Endothelial cell (in vitro differentiated cells): Measurements from ENCODE around the gene KRTAP9-2. TPM values are rescaled to one million over a fixed set of nuclear protein-coding genes. Genes with fewer than 3 reads are reported as not detected.
"Not testable (repeated sequence)": the region's sequence is repeated elsewhere in the genome, so short reads cannot be mapped to it uniquely, and the experiment has no call there.

Experiments
- DNase-seq: peaks from one replicate; pipeline ENCODE4 v3.0.0; 2021; ENCODE audit warnings: low spot score
- H3K27ac Mint-ChIP-seq: one replicate; pipeline ENCODE4 v1.8.0; 2021; ENCODE audit warnings: mixed read lengths, inconsistent platforms; ENCODE audit not compliant: unreplicated experiment
- H3K27me3 Mint-ChIP-seq: one replicate; pipeline ENCODE4 v1.8.0; 2021; ENCODE audit warnings: mild to moderate bottlenecking, moderate library complexity, mixed read lengths, inconsistent platforms; ENCODE audit not compliant: unreplicated experiment
- H3K36me3 Mint-ChIP-seq: one replicate; pipeline ENCODE4 v1.8.0; 2021; ENCODE audit warnings: mild to moderate bottlenecking, low read depth, mixed read lengths, inconsistent platforms; ENCODE audit not compliant: unreplicated experiment
- H3K4me1 Mint-ChIP-seq: one replicate; pipeline ENCODE4 v1.8.0; 2021; ENCODE audit warnings: mild to moderate bottlenecking, mixed read lengths, inconsistent platforms; ENCODE audit not compliant: unreplicated experiment
- H3K4me3 Mint-ChIP-seq: one replicate; pipeline ENCODE4 v1.8.0; 2021; ENCODE audit warnings: mild to moderate bottlenecking, mixed read lengths, inconsistent platforms; ENCODE audit not compliant: unreplicated experiment
- H3K9me3 Mint-ChIP-seq: one replicate; pipeline ENCODE4 v1.8.0; 2021; ENCODE audit warnings: mixed read lengths, inconsistent platforms; ENCODE audit not compliant: unreplicated experiment
- CTCF ChIP-seq: fragments of 200-600 bp; sonication (generic); IDR thresholded peaks from one replicate; pipeline ENCODE4 v1.5.0; 2021; ENCODE audit warnings: antibody characterized with exemption; ENCODE audit not compliant: unreplicated experiment
- total RNA-seq: library from RNA; stranded (reverse); fragmentation: NEBNext Ultra II Directional; extraction: Animal tissue kit (Norgen Biotek cat#: 25700); gene quantifications from one replicate; pipeline ENCODE4 v1.2.1, GENCODE V29; 2021; ENCODE audit not compliant: unreplicated experiment

KRTAP9-2 gene
- total RNA-seq, 1 donor from 2014 or later = not detected

- H3K36me3 Mint-ChIP-seq, H3K27ac Mint-ChIP-seq, H3K27me3 Mint-ChIP-seq, H3K4me3 Mint-ChIP-seq, DNase-seq, H3K4me1 Mint-ChIP-seq, H3K9me3 Mint-ChIP-seq: not testable (repeated sequence)
Measured at GRCh38 chr17:41249637-41250240, 23.3 kb downstream of the KRTAP9-2 start, which contains the start of gene KRTAP9-4. KRTAP9-4 (plus strand) TSS chr17:41249687; CDS start chr17:41249721, 34 bp downstream.

DNA sequence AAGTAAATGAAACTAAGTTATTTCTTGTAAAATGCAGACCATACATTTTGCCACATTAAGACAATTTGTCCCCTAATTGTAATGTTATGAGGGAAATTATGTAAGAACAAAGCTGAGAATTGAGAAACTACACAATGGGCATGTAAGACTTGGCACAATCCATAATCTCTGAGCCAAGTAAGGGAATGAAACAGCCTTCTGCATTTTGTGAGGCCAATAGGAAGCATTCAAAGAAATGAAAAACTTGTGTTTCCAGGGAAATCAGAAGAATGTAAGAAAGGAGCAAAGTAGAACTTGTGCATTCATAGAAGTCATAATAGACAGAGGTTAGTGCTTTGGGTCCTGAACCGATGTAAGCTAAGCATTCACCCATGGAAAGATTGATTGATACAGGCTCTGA lies 24.8 kb downstream of the KRTAP9-2 start:
- Mint-ChIP-seq H3K9me3 (no peaks in the 10 kb centered on the region), H3K36me3 (no peaks in the 10 kb centered on the region), H3K27me3 (peaks cover 3% of the 10 kb centered on the region), H3K27ac (no peak overlapping the region), H3K4me1 (no peaks in the 10 kb centered on the region), H3K4me3 (no peak overlapping the region)
- DNase-seq = no peak
- TF ChIP-seq CTCF = no peak

GRCh38 chr17:41254861-41255260 lies 28.4 kb downstream of the KRTAP9-2 start:
- no peak for DNase-seq
- Mint-ChIP-seq H3K27me3 (peaks cover 3% of the 10 kb centered on the region), H3K9me3 (no peaks in the 10 kb centered on the region), H3K27ac (no peak overlapping the region), H3K4me1 (no peaks in the 10 kb centered on the region), H3K36me3 (no peaks in the 10 kb centered on the region), H3K4me3 (no peak overlapping the region)
- TF ChIP-seq CTCF = no peak

GRCh38 chr17:41255381-41256290 lies 29.2 kb downstream of the KRTAP9-2 start, which contains the start of gene KRTAP9-9:
KRTAP9-9 (plus strand) TSS chr17:41255384.
- not testable (repeated sequence) for H3K27me3 Mint-ChIP-seq

DNA sequence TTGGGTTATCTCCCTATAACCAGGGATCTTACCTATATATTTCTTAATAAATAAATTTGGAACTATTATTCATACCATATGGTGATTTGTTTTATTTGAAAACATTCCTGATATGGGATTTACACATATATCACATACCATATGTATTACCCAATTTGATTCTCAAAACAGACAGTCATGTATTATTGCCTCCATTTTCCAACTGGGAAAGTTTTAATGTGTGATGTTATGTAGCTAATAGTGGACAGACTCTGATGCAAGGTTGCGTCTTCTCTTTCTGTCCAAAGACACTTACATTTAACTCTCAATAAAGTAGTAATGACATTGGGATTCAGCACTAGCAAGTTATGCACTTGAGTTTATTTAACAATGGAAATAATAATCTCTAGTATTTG lies 29.8 kb downstream of the KRTAP9-2 start:
- no peak for TF ChIP-seq CTCF
- DNase-seq = no peak

More at GRCh38 chr17:41255381-41256290, 29.2 kb downstream of the KRTAP9-2 start, which contains the start of gene KRTAP9-9:
- H3K4me3 Mint-ChIP-seq, H3K36me3 Mint-ChIP-seq, H3K27ac Mint-ChIP-seq, DNase-seq, H3K4me1 Mint-ChIP-seq, H3K9me3 Mint-ChIP-seq: not testable (repeated sequence)

More for the DNA sequence above, 29.8 kb downstream of the KRTAP9-2 start:
- H3K9me3 Mint-ChIP-seq = no peaks in the 10 kb centered on the region
- no peaks in the 10 kb centered on the region for H3K4me1 Mint-ChIP-seq
- no peak overlapping the region for H3K4me3 Mint-ChIP-seq
- peaks cover 3% of the 10 kb centered on the region for H3K27me3 Mint-ChIP-seq
- no peak overlapping the region for H3K27ac Mint-ChIP-seq
- no peaks in the 10 kb centered on the region for H3K36me3 Mint-ChIP-seq
